Measurements from ENCODE around the gene ERCC5.

The ERCC5 gene

GRCh38 chr13:102845630-102846260 is at the start of gene ERCC5:
ERCC5 (plus strand) TSS chr13:102846032; CDS start chr13:102846267, 235 bp downstream.
- peak; percentile 95 for DNase-seq

- DNase-seq, result peak; percentile 92
Measured at GRCh38 chr13:102798581-102799425, 47.0 kb upstream of the ERCC5 start, which contains the start of the genes BIVM and POGLUT2. BIVM (plus strand) TSS chr13:102799119; CDS start chr13:102807268, 8,149 bp downstream. POGLUT2 (minus strand) TSS chr13:102798976; CDS start chr13:102798670, 306 bp downstream.

- DNase-seq, result peak; percentile 10
Measured at GRCh38 chr13:102799426-102800144, 46.2 kb upstream of the ERCC5 start.

- DNase-seq, result peak; percentile 78
Measured at GRCh38 chr13:102800145-102801041, 45.4 kb upstream of the ERCC5 start.

GRCh38 chr13:102805680-102806079 is 40.2 kb upstream of the ERCC5 start:
- no peak for DNase-seq

GRCh38 chr13:102807699-102808098 is 38.1 kb upstream of the ERCC5 start:
- DNase-seq, result no peak

GRCh38 chr13:102812611-102813287 is 33.1 kb upstream of the ERCC5 start:
- peak; percentile 43 for DNase-seq

GRCh38 chr13:102814025-102814607 is 31.7 kb upstream of the ERCC5 start:
- no peak for DNase-seq

GRCh38 chr13:102814793-102815192 is 31.0 kb upstream of the ERCC5 start:
- no peak for DNase-seq

GRCh38 chr13:102815788-102816187 is 30.0 kb upstream of the ERCC5 start:
- no peak for DNase-seq

- DNase-seq, result peak; percentile 41
Measured at GRCh38 chr13:102816708-102817107, 29.1 kb upstream of the ERCC5 start.

- DNase-seq, result no peak
Measured at GRCh38 chr13:102817241-102817640, 28.6 kb upstream of the ERCC5 start.

GRCh38 chr13:102817907-102818306 is 27.9 kb upstream of the ERCC5 start:
- peak; percentile 56 for DNase-seq

GRCh38 chr13:102825400-102825799 is 20.4 kb upstream of the ERCC5 start:
- no peak for DNase-seq

GRCh38 chr13:102825921-102826706 is 19.7 kb upstream of the ERCC5 start:
- peak; percentile 94 for DNase-seq

- DNase-seq, result no peak
Measured at GRCh38 chr13:102830646-102831045, 15.2 kb upstream of the ERCC5 start.

- no peak for DNase-seq
Measured at GRCh38 chr13:102836471-102836870, 9.4 kb upstream of the ERCC5 start.

- no peak for DNase-seq
Measured at GRCh38 chr13:102838273-102838672, 7.6 kb upstream of the ERCC5 start.

GRCh38 chr13:102838982-102839381 is 6.8 kb upstream of the ERCC5 start:
- no peak for DNase-seq

GRCh38 chr13:102839462-102839861 is 6.4 kb upstream of the ERCC5 start:
- peak; percentile 23 for DNase-seq

GRCh38 chr13:102845289-102845629 is 573 bp upstream of the ERCC5 start:
- DNase-seq, result no peak
